Measurements from ENCODE around the gene MTERF1. TPM values are rescaled to one million over a fixed set of nuclear protein-coding genes. Genes with fewer than 3 reads are reported as not detected.

Gene MTERF1
- total and polyA plus RNA-seq, 2 experiments from 2014 or later = 14.5 to 19.7 TPM

DNA sequence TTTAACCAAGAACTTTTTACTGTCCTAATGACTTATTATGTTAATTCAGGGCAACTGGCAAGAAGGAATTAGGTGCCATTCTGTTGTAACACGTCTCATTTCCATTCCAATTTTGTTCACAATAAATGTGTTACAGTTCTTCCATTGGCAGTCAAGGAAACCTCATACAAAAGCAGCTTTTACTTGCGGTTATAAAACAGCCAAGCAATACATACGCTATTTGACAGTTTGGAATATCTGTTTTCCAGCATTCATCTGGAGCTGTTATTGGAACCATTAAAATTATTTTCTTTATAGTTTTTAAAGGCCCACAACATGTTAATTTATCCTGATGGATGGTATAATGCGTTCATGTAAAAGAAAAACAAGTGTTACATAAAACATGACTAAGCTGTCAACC is 33.3 kb downstream of the MTERF1 start:
- no peak for DNase-seq (ENCODE audit: low spot score)
- no peak overlapping the region for H3K4me3 ChIP-seq
- TF ChIP-seq, protein P1, sequence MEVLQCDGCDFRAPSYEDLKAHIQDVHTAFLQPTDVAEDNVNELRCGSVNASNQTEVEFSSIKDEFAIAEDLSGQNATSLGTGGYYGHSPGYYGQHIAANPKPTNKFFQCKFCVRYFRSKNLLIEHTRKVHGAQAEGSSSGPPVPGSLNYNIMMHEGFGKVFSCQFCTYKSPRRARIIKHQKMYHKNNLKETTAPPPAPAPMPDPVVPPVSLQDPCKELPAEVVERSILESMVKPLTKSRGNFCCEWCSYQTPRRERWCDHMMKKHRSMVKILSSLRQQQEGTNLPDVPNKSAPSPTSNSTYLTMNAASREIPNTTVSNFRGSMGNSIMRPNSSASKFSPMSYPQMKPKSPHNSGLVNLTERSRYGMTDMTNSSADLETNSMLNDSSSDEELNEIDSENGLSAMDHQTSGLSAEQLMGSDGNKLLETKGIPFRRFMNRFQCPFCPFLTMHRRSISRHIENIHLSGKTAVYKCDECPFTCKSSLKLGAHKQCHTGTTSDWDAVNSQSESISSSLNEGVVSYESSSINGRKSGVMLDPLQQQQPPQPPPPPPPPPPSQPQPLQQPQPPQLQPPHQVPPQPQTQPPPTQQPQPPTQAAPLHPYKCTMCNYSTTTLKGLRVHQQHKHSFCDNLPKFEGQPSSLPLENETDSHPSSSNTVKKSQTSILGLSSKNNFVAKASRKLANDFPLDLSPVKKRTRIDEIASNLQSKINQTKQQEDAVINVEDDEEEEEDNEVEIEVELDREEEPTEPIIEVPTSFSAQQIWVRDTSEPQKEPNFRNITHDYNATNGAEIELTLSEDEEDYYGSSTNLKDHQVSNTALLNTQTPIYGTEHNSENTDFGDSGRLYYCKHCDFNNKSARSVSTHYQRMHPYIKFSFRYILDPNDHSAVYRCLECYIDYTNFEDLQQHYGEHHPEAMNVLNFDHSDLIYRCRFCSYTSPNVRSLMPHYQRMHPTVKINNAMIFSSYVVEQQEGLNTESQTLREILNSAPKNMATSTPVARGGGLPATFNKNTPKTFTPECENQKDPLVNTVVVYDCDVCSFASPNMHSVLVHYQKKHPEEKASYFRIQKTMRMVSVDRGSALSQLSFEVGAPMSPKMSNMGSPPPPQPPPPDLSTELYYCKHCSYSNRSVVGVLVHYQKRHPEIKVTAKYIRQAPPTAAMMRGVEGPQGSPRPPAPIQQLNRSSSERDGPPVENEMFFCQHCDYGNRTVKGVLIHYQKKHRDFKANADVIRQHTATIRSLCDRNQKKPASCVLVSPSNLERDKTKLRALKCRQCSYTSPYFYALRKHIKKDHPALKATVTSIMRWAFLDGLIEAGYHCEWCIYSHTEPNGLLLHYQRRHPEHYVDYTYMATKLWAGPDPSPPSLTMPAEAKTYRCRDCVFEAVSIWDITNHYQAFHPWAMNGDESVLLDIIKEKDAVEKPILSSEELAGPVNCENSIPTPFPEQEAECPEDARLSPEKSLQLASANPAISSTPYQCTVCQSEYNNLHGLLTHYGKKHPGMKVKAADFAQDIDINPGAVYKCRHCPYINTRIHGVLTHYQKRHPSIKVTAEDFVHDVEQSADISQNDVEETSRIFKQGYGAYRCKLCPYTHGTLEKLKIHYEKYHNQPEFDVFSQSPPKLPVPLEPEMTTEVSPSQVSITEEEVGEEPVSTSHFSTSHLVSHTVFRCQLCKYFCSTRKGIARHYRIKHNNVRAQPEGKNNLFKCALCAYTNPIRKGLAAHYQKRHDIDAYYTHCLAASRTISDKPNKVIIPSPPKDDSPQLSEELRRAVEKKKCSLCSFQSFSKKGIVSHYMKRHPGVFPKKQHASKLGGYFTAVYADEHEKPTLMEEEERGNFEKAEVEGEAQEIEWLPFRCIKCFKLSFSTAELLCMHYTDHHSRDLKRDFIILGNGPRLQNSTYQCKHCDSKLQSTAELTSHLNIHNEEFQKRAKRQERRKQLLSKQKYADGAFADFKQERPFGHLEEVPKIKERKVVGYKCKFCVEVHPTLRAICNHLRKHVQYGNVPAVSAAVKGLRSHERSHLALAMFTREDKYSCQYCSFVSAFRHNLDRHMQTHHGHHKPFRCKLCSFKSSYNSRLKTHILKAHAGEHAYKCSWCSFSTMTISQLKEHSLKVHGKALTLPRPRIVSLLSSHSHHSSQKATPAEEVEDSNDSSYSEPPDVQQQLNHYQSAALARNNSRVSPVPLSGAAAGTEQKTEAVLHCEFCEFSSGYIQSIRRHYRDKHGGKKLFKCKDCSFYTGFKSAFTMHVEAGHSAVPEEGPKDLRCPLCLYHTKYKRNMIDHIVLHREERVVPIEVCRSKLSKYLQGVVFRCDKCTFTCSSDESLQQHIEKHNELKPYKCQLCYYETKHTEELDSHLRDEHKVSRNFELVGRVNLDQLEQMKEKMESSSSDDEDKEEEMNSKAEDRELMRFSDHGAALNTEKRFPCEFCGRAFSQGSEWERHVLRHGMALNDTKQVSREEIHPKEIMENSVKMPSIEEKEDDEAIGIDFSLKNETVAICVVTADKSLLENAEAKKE (CRISPR knock-in tag; IDR thresholded peaks at IDR 0.05) = no peak
- TF ChIP-seq, protein P2, sequence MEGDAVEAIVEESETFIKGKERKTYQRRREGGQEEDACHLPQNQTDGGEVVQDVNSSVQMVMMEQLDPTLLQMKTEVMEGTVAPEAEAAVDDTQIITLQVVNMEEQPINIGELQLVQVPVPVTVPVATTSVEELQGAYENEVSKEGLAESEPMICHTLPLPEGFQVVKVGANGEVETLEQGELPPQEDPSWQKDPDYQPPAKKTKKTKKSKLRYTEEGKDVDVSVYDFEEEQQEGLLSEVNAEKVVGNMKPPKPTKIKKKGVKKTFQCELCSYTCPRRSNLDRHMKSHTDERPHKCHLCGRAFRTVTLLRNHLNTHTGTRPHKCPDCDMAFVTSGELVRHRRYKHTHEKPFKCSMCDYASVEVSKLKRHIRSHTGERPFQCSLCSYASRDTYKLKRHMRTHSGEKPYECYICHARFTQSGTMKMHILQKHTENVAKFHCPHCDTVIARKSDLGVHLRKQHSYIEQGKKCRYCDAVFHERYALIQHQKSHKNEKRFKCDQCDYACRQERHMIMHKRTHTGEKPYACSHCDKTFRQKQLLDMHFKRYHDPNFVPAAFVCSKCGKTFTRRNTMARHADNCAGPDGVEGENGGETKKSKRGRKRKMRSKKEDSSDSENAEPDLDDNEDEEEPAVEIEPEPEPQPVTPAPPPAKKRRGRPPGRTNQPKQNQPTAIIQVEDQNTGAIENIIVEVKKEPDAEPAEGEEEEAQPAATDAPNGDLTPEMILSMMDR (conservative IDR thresholded peaks at IDR 0.05; ENCODE audit: low read depth in 2 of 2) = no peak
- TF ChIP-seq ZNF114 (CRISPR knock-in tag; IDR thresholded peaks at IDR 0.05) (no peak), ZNF331 (CRISPR knock-in tag; IDR thresholded peaks at IDR 0.05; ENCODE audit: low read depth) (no peak), STAT1 (IDR thresholded peaks at IDR 0.05; ENCODE audit: unreplicated experiment) (no peak), EZH2phosphoT487 (IDR thresholded peaks at IDR 0.05; ENCODE audit: unreplicated experiment) (no peak), CREB1 (CRISPR knock-in tag; IDR thresholded peaks at IDR 0.05; ENCODE audit: low read depth) (no peak), JUNB (IDR thresholded peaks at IDR 0.05; ENCODE audit: unreplicated experiment) (no peak), EZH2 (IDR thresholded peaks at IDR 0.05; ENCODE audit: low read depth, unreplicated experiment) (no peak), POLR2AphosphoS5 (IDR thresholded peaks at IDR 0.05; ENCODE audit: low read depth) (no peak), NANOG (IDR thresholded peaks at IDR 0.05; ENCODE audit: borderline replicate concordance) (no peak)
- TF ChIP-seq, protein P3, sequence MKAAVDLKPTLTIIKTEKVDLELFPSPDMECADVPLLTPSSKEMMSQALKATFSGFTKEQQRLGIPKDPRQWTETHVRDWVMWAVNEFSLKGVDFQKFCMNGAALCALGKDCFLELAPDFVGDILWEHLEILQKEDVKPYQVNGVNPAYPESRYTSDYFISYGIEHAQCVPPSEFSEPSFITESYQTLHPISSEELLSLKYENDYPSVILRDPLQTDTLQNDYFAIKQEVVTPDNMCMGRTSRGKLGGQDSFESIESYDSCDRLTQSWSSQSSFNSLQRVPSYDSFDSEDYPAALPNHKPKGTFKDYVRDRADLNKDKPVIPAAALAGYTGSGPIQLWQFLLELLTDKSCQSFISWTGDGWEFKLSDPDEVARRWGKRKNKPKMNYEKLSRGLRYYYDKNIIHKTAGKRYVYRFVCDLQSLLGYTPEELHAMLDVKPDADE (IDR thresholded peaks at IDR 0.05) = no peak
- TF ChIP-seq, protein P4, sequence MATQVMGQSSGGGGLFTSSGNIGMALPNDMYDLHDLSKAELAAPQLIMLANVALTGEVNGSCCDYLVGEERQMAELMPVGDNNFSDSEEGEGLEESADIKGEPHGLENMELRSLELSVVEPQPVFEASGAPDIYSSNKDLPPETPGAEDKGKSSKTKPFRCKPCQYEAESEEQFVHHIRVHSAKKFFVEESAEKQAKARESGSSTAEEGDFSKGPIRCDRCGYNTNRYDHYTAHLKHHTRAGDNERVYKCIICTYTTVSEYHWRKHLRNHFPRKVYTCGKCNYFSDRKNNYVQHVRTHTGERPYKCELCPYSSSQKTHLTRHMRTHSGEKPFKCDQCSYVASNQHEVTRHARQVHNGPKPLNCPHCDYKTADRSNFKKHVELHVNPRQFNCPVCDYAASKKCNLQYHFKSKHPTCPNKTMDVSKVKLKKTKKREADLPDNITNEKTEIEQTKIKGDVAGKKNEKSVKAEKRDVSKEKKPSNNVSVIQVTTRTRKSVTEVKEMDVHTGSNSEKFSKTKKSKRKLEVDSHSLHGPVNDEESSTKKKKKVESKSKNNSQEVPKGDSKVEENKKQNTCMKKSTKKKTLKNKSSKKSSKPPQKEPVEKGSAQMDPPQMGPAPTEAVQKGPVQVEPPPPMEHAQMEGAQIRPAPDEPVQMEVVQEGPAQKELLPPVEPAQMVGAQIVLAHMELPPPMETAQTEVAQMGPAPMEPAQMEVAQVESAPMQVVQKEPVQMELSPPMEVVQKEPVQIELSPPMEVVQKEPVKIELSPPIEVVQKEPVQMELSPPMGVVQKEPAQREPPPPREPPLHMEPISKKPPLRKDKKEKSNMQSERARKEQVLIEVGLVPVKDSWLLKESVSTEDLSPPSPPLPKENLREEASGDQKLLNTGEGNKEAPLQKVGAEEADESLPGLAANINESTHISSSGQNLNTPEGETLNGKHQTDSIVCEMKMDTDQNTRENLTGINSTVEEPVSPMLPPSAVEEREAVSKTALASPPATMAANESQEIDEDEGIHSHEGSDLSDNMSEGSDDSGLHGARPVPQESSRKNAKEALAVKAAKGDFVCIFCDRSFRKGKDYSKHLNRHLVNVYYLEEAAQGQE (IDR thresholded peaks at IDR 0.05; ENCODE audit: unreplicated experiment) = no peak
- H3F3A ChIP-seq (replicated peaks; ENCODE audit: low read depth) = no peaks in the 10 kb centered on the region
- Mint-ChIP-seq H3K36me3 (ENCODE audit: low read depth) (0 out of 3 replicates have a peak, but pooled peaks cover 2% of the 10 kb centered on the region), H3K9me3 (peaks cover 10% of the 10 kb centered on the region; the same call in 2 of the 3 replicates), H3K4me3 (no peak overlapping the region), H3K4me1 (no peaks in the 10 kb centered on the region), H3K27ac (no peak overlapping the region), H3K27me3 (ENCODE audit: insufficient read depth, low read depth, poor library complexity) (no peaks in the 10 kb centered on the region)
- H3K4me2 ChIP-seq = no peak overlapping the region
- ATAC-seq = no peak
- H3K4me1 ChIP-seq (ENCODE audit: insufficient read depth) = no peaks in the 10 kb centered on the region
- no peak overlapping the region for H2AFZ ChIP-seq
- H4K20me1 ChIP-seq (replicated peaks; ENCODE audit: insufficient read depth) = no peaks in the 10 kb centered on the region
- H3K27ac ChIP-seq (ENCODE audit: low read depth) = no peak overlapping the region
- no peaks in the 10 kb centered on the region for H3K9me2 ChIP-seq (ENCODE audit: insufficient read depth)
- H3K27me3 ChIP-seq (ENCODE audit: insufficient read depth) = no peaks in the 10 kb centered on the region
- no peaks in the 10 kb centered on the region for H3K79me2 ChIP-seq (replicated peaks; ENCODE audit: insufficient read depth)
- H3K36me3 ChIP-seq (ENCODE audit: insufficient read depth) = no peaks in the 10 kb centered on the region
